Testis (tissue), 3 donors: ENCODE results near the gene FAM20C. TPM values are rescaled to one million over a fixed set of nuclear protein-coding genes. Genes with fewer than 3 reads are reported as not detected.

Experiments
- DNase-seq: peaks from one replicate; pipeline ENCODE4 v3.0.0-alpha.2; 2019
- H3K27ac ChIP-seq, 2 donors: fragments of 200-600 bp; sonication (generic); one replicate each; pipeline ENCODE4 v1.5.1; 2019
- H3K27me3 ChIP-seq: fragments of 200-600 bp; sonication (generic); one replicate; pipeline ENCODE4 v1.5.1; 2019
- H3K36me3 ChIP-seq: fragments of 200-600 bp; sonication (generic); one replicate; pipeline ENCODE4 v1.5.1; 2017; ENCODE audit warnings: low read depth; ENCODE audit errors: missing control alignments
- H3K4me1 ChIP-seq: fragments of 200-600 bp; sonication (generic); one replicate; pipeline ENCODE4 v1.5.1; 2019
- H3K4me3 ChIP-seq, 2 donors: fragments of 200-600 bp; sonication (generic); one replicate each; pipeline ENCODE4 v1.5.1; 2017 to 2019
- H3K9me3 ChIP-seq: fragments of 200-600 bp; sonication (generic); one replicate; pipeline ENCODE4 v1.5.1; 2017
- POLR2A ChIP-seq: fragments of 450-650 bp; IDR thresholded peaks from one replicate; pipeline ENCODE4 v1.6.1; 2017; ENCODE audit warnings: antibody characterized with exemption, mild to moderate bottlenecking, moderate library complexity
- WGBS, 2 donors: methylation state at CpG; one replicate each; pipeline ENCODE4 v1.1.5; 2018; 5-methylcytosine and 5-hydroxymethylcytosine counted together
- intact Hi-C: fragments of 100-400 bp; cut with DNase I; formaldehyde crosslinking; loops from one replicate; pipeline ENCODE4 v1.15.1; 2023; ENCODE audit warnings: low total_unique reads
- polyA plus RNA-seq: library from polyadenylated mRNA; stranded (reverse); fragments of 350-450 nt; fragmentation: Illumina TruSeq; extraction: RNeasy Lipid Tissue Mini Kit (QIAGEN cat#74804); gene quantifications from one replicate; pipeline ENCODE4 v1.2.3, GENCODE V29; 2014; ENCODE audit warnings: low read depth, low replicate concordance; ENCODE audit not compliant: insufficient read depth
- total RNA-seq, 2 donors: library from RNA; depleted of rRNA; stranded (reverse); fragments of >200 nt; gene quantifications; one replicate each; pipeline ENCODE4 v1.2.3, GENCODE V29; 2016
- TF ChIP-seq, protein P1 (sequence below), 3 experiments: fragments of 450-650 bp in 2 of 3; fragments of 200-600 bp in 1 of 3; sonication (generic) in 1 of 3; IDR thresholded peaks; one replicate each; pipeline ENCODE4 v1.5.1; 2016 to 2019; ENCODE audit warnings: antibody characterized with exemption in 3 of 3, mild to moderate bottlenecking in 2 of 3, moderate library complexity in 1 of 3

FAM20C gene
- total and polyA plus RNA-seq, 3 donors from 2014 or later = 14.0 to 36.7 (median 34.0) TPM

- TF ChIP-seq, protein P1, sequence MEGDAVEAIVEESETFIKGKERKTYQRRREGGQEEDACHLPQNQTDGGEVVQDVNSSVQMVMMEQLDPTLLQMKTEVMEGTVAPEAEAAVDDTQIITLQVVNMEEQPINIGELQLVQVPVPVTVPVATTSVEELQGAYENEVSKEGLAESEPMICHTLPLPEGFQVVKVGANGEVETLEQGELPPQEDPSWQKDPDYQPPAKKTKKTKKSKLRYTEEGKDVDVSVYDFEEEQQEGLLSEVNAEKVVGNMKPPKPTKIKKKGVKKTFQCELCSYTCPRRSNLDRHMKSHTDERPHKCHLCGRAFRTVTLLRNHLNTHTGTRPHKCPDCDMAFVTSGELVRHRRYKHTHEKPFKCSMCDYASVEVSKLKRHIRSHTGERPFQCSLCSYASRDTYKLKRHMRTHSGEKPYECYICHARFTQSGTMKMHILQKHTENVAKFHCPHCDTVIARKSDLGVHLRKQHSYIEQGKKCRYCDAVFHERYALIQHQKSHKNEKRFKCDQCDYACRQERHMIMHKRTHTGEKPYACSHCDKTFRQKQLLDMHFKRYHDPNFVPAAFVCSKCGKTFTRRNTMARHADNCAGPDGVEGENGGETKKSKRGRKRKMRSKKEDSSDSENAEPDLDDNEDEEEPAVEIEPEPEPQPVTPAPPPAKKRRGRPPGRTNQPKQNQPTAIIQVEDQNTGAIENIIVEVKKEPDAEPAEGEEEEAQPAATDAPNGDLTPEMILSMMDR (IDR thresholded peaks at IDR 0.05) = no peak
- no peak overlapping the region for H3K27ac ChIP-seq
- H3K4me1 ChIP-seq = peaks cover 5% of the 10 kb centered on the region
- no peaks in the 10 kb centered on the region for H3K9me3 ChIP-seq
- H3K4me3 ChIP-seq = no peak overlapping the region
- H3K36me3 ChIP-seq = no peaks in the 10 kb centered on the region
- DNase-seq = no peak
- H3K27me3 ChIP-seq = no peaks in the 10 kb centered on the region
- 82 to 94% methylated on average over 13 of the region's 13 CpGs for WGBS, 2 donors
- intact Hi-C loops = no loop called here
Measured at GRCh38 chr7:298743-299142, 106.4 kb downstream of the FAM20C start.

DNA sequence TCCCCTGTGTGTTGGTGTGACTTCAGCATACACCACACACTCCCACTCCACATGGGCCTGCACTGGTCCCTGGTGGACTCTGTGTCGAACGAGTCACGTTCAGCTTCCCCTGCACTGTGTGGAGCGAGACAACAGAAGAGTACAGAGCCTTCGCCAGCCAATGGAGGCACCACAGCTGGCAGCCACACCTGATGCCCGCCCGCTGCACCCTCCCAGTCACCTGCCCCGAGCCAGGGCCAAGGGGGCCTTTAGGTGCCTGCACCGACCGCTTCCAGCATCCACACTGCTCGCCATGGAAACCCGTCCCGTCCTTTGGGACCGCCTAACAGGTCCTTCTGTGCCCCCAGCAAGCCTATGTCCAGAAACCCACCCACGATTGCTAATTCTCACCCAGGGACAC, 106.8 kb downstream of the FAM20C start:
- H3K27ac ChIP-seq = no peak overlapping the region
- TF ChIP-seq POLR2A = no peak
- TF ChIP-seq, protein P1 (IDR thresholded peaks at IDR 0.05) = no peak
- H3K27me3 ChIP-seq = no peaks in the 10 kb centered on the region
- H3K4me3 ChIP-seq = no peak overlapping the region
- no peaks in the 10 kb centered on the region for H3K36me3 ChIP-seq
- peaks cover 5% of the 10 kb centered on the region for H3K4me1 ChIP-seq
- no peaks in the 10 kb centered on the region for H3K9me3 ChIP-seq
- intact Hi-C loops = no loop called here
- no peak for DNase-seq
- WGBS, 2 donors = 91 to 97% methylated on average over 11 to 15 of the region's 15 CpGs

DNA sequence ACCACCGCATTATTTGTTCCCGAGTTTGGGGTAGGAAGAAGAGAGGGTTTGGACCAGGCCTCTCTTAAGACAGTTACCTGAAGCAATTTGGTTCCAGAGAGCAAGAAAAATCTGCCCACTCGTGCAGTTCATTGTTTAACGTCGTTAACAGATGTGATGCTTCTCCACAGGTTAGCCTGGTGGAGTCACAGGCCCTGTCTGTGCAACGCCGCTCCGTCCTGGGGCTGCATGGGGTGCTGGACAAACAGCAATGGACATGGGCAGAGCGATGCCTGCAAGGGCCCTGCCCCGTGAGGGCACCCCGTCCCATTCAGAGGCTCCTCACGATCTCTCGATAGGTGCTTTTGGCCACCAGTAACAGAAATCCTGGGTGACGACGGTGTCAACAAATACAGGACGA, 107.3 kb downstream of the FAM20C start:
- no peak for DNase-seq
- Histone ChIP-seq H3K27me3 (no peaks in the 10 kb centered on the region), H3K9me3 (no peaks in the 10 kb centered on the region), H3K4me3 (no peak overlapping the region), H3K36me3 (no peaks in the 10 kb centered on the region), H3K27ac (no peak overlapping the region), H3K4me1 (peaks cover 5% of the 10 kb centered on the region)
- intact Hi-C loops = no loop called here
- WGBS, 2 donors = 92 to 93% methylated on average over 16 of the region's 16 CpGs
- TF ChIP-seq, protein P1 (IDR thresholded peaks at IDR 0.05) = no peak

- Histone ChIP-seq H3K27me3 (no peaks in the 10 kb centered on the region), H3K4me1 (peaks cover 5% of the 10 kb centered on the region), H3K4me3 (no peak overlapping the region), H3K36me3 (no peaks in the 10 kb centered on the region), H3K9me3 (no peaks in the 10 kb centered on the region), H3K27ac (no peak overlapping the region)
- WGBS, 2 donors = 89 to 96% methylated on average over 10 of the region's 10 CpGs
- intact Hi-C loops = no loop called here
- DNase-seq = no peak
- no peak for TF ChIP-seq POLR2A
- TF ChIP-seq, protein P1 (IDR thresholded peaks at IDR 0.05) = no peak
Measured at GRCh38 chr7:300048-300447, 107.7 kb downstream of the FAM20C start.

GRCh38 chr7:300546-301290, 108.3 kb downstream of the FAM20C start:
- H3K9me3 ChIP-seq = no peaks in the 10 kb centered on the region
- TF ChIP-seq, protein P1 (IDR thresholded peaks at IDR 0.05) = no peak
- no peak for TF ChIP-seq POLR2A
- intact Hi-C loops = no loop called here
- H3K27ac ChIP-seq = no peak overlapping the region
- peaks cover under 1% of the 10 kb centered on the region for H3K4me1 ChIP-seq
- no peak for DNase-seq
- WGBS, 2 donors = 90 to 96% methylated on average over 13 of the region's 13 CpGs
- H3K4me3 ChIP-seq = no peak overlapping the region
- H3K27me3 ChIP-seq = no peaks in the 10 kb centered on the region
- no peaks in the 10 kb centered on the region for H3K36me3 ChIP-seq
